Measurements from ENCODE around the gene ABHD15.

Gene ABHD15

DNA sequence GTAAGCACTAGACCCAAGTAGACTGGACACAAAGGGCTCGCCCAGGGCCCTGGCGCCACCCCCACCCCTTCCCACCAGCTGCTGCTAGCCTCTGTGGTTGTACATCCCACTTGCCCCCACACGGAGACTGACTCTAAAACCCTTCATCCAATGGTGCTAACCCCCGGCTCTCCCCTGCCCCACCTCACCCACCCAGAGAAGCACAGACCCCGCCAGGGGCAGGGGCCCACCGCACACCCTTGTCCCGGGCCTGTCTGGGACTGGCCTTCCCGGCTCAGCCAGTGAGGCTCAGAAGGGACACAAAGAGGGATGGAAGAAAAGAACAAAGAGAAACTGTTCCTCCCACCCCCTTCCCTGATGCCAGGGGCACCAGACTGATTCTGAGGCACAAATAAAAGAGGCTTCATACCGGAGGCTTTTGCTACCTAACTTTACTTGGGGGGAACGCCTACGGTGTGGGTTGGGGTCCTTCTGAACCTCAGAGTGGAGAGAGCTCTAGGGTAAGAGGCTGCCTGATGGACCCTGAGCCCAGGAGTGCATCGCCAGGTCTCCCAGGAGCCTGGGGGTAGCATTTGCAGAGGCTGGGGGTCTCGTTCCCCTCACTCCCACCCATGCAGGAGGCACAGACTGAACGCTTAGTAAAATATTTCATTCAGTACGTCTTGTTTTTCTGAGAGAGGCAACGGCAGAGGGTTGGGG, 47.7 kb upstream of the ABHD15 start:
- peaks cover 16% of the 10 kb centered on the region for H3K27me3 ChIP-seq (ENCODE audit: insufficient read depth, low read length)
- no peak overlapping the region for H2BK5ac ChIP-seq (ENCODE audit: low read depth, low read length, poor library complexity)
- H2AFZ ChIP-seq (ENCODE audit: insufficient read depth, low read length, poor library complexity): no peak overlapping the region
- WGBS (ENCODE audit: extremely low coverage, insufficient coverage, insufficient read length): no CpG with 5 or more reads among the region's 16 CpGs
- H3K9ac ChIP-seq (ENCODE audit: low read length): no peak overlapping the region
- H2BK12ac ChIP-seq (ENCODE audit: low read length): no peak overlapping the region
- no peak overlapping the region for H3K4me3 ChIP-seq (ENCODE audit: low read depth, low read length)
- H3K4me2 ChIP-seq (ENCODE audit: low read length): no peak overlapping the region
- no peaks in the 10 kb centered on the region for H3K36me3 ChIP-seq (ENCODE audit: control insufficient read depth in 1 of 2, insufficient read depth in 2 of 2, low read length in 2 of 2)
- H3K23ac ChIP-seq (ENCODE audit: low read length): no peak overlapping the region
- H3K4ac ChIP-seq (ENCODE audit: low read depth, low read length): no peak overlapping the region
- H3K79me2 ChIP-seq (ENCODE audit: control insufficient read depth, insufficient read depth, low read length, poor library complexity): no peaks in the 10 kb centered on the region
- no peak overlapping the region for H3K18ac ChIP-seq (ENCODE audit: low read length)
- H2AK5ac ChIP-seq (ENCODE audit: low read length): no peak overlapping the region
- H3K9me3 ChIP-seq (ENCODE audit: insufficient read depth, low read depth, low read length): peaks cover 16% of the 10 kb centered on the region
- DNase-seq: peak in 1 of 2 donors; percentile 43
- no peak overlapping the region for H4K8ac ChIP-seq (ENCODE audit: low read depth, low read length)
- H3K4me1 ChIP-seq (ENCODE audit: control insufficient read depth in 1 of 2, insufficient read depth in 2 of 2, low read length in 2 of 2): peaks cover 21 to 34% of the 10 kb centered on the region in 2 experiments
- H3K14ac ChIP-seq (ENCODE audit: low read length): no peak overlapping the region
- H4K91ac ChIP-seq (ENCODE audit: low read depth, low read length): no peak overlapping the region
- no peak overlapping the region for H3K27ac ChIP-seq (ENCODE audit: low read depth, low read length)
- peaks cover 6% of the 10 kb centered on the region for H3K79me1 ChIP-seq (ENCODE audit: low read length)
- H4K12ac ChIP-seq (ENCODE audit: low read depth, low read length): no peak overlapping the region
- H2BK120ac ChIP-seq (ENCODE audit: insufficient read depth, low read length, poor library complexity): no peak overlapping the region

DNA sequence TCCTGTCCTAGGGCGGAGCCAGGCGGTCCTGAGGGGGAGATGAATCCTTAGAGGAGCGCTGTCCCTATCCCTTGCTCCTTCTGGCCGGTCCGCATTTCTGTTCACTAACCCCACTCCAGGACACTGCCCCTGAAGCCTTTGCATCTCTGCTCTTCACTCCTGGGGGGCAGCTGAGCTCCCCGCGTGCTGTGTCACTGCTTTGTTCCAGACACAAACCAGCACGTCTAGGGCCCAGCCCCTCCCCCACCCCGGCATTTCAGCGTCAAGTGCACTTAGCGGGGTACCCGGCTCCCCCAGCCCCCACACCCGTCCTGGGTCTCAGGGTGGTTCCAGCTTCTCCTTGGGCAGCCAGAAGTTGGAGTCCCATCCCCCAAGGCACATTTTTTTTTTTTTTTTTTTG, 47.0 kb upstream of the ABHD15 start:
- H3K79me2 ChIP-seq (ENCODE audit: control insufficient read depth, insufficient read depth, low read length, poor library complexity): no peaks in the 10 kb centered on the region
- H3K27ac ChIP-seq (ENCODE audit: low read depth, low read length): no peak overlapping the region
- H3K4ac ChIP-seq (ENCODE audit: low read depth, low read length): no peak overlapping the region
- H4K8ac ChIP-seq (ENCODE audit: low read depth, low read length): no peak overlapping the region
- H2AFZ ChIP-seq (ENCODE audit: insufficient read depth, low read length, poor library complexity): peak overlapping the region; percentile 39
- no CpG with 5 or more reads among the region's 13 CpGs for WGBS (ENCODE audit: extremely low coverage, insufficient coverage, insufficient read length)
- peaks cover 6% of the 10 kb centered on the region for H3K79me1 ChIP-seq (ENCODE audit: low read length)
- H2BK5ac ChIP-seq (ENCODE audit: low read depth, low read length, poor library complexity): no peak overlapping the region
- H3K27me3 ChIP-seq (ENCODE audit: insufficient read depth, low read length): peaks cover 16% of the 10 kb centered on the region
- no peak overlapping the region for H2BK120ac ChIP-seq (ENCODE audit: insufficient read depth, low read length, poor library complexity)
- no peak for DNase-seq
- H3K9ac ChIP-seq (ENCODE audit: low read length): no peak overlapping the region
- H2AK5ac ChIP-seq (ENCODE audit: low read length): no peak overlapping the region
- H4K91ac ChIP-seq (ENCODE audit: low read depth, low read length): no peak overlapping the region
- H3K18ac ChIP-seq (ENCODE audit: low read length): no peak overlapping the region
- no peak overlapping the region for H2BK12ac ChIP-seq (ENCODE audit: low read length)
- no peak overlapping the region for H3K23ac ChIP-seq (ENCODE audit: low read length)
- H3K36me3 ChIP-seq (ENCODE audit: control insufficient read depth in 1 of 2, insufficient read depth in 2 of 2, low read length in 2 of 2): no peaks in the 10 kb centered on the region
- H3K14ac ChIP-seq (ENCODE audit: low read length): peak overlapping the region; percentile 36
- peak overlapping the region; percentile 57 for H3K4me3 ChIP-seq (ENCODE audit: low read depth, low read length)
- peaks cover 16% of the 10 kb centered on the region for H3K9me3 ChIP-seq (ENCODE audit: insufficient read depth, low read depth, low read length)
- H3K4me1 ChIP-seq (ENCODE audit: control insufficient read depth in 1 of 2, insufficient read depth in 2 of 2, low read length in 2 of 2): peaks cover 21 to 30% of the 10 kb centered on the region in 2 experiments
- H4K12ac ChIP-seq (ENCODE audit: low read depth, low read length): no peak overlapping the region
- H3K4me2 ChIP-seq (ENCODE audit: low read length): peak overlapping the region; percentile 66

DNA sequence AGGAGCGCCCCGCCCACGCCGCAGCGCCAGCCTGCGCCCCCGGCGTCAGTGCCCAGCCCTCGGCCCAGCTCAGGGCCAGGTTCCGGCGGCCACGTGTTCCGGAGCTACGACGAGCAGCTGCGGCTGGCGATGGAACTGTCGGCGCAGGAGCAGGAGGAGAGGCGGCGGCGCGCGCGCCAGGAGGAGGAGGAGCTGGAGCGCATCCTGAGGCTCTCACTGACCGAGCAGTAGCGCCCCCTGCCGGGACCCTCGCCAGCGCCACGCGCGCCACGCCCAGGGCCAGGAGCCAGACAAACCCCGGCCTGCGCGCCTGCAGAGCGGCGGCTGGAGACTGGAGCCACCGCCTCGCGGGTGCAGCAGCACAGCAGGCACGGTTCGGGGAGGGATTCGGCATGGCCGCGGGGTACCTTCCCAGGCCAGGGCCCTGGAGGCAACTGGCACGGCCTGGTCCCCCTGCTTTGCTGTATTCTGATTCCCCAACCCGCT, 46.6 kb upstream of the ABHD15 start:
- no peak overlapping the region for H4K91ac ChIP-seq (ENCODE audit: low read depth, low read length)
- H4K12ac ChIP-seq (ENCODE audit: low read depth, low read length): peak overlapping the region; percentile 19
- peak overlapping the region; percentile 66 for H3K4me2 ChIP-seq (ENCODE audit: low read length)
- peaks cover 21 to 30% of the 10 kb centered on the region in 2 experiments for H3K4me1 ChIP-seq (ENCODE audit: control insufficient read depth in 1 of 2, insufficient read depth in 2 of 2, low read length in 2 of 2)
- H2AK5ac ChIP-seq (ENCODE audit: low read length): no peak overlapping the region
- H3K79me1 ChIP-seq (ENCODE audit: low read length): peaks cover 6% of the 10 kb centered on the region
- peaks cover 16% of the 10 kb centered on the region for H3K27me3 ChIP-seq (ENCODE audit: insufficient read depth, low read length)
- H2AFZ ChIP-seq (ENCODE audit: insufficient read depth, low read length, poor library complexity): peak overlapping the region; percentile 39
- H3K36me3 ChIP-seq (ENCODE audit: control insufficient read depth in 1 of 2, insufficient read depth in 2 of 2, low read length in 2 of 2): no peaks in the 10 kb centered on the region
- no peak overlapping the region for H3K27ac ChIP-seq (ENCODE audit: low read depth, low read length)
- no peak overlapping the region for H2BK5ac ChIP-seq (ENCODE audit: low read depth, low read length, poor library complexity)
- H3K9ac ChIP-seq (ENCODE audit: low read length): no peak overlapping the region
- no peak overlapping the region for H2BK120ac ChIP-seq (ENCODE audit: insufficient read depth, low read length, poor library complexity)
- H3K18ac ChIP-seq (ENCODE audit: low read length): no peak overlapping the region
- H3K4ac ChIP-seq (ENCODE audit: low read depth, low read length): no peak overlapping the region
- no peak overlapping the region for H3K23ac ChIP-seq (ENCODE audit: low read length)
- H3K4me3 ChIP-seq (ENCODE audit: low read depth, low read length): peak overlapping the region; percentile 57
- H3K79me2 ChIP-seq (ENCODE audit: control insufficient read depth, insufficient read depth, low read length, poor library complexity): no peaks in the 10 kb centered on the region
- H2BK12ac ChIP-seq (ENCODE audit: low read length): no peak overlapping the region
- WGBS (ENCODE audit: extremely low coverage, insufficient coverage, insufficient read length): no CpG with 5 or more reads among the region's 50 CpGs
- H3K9me3 ChIP-seq (ENCODE audit: insufficient read depth, low read depth, low read length): peaks cover 16% of the 10 kb centered on the region
- peak overlapping the region; percentile 39 for H4K8ac ChIP-seq (ENCODE audit: low read depth, low read length)
- peak overlapping the region; percentile 36 for H3K14ac ChIP-seq (ENCODE audit: low read length)
- DNase-seq: peak; percentile 98 to 99

DNA sequence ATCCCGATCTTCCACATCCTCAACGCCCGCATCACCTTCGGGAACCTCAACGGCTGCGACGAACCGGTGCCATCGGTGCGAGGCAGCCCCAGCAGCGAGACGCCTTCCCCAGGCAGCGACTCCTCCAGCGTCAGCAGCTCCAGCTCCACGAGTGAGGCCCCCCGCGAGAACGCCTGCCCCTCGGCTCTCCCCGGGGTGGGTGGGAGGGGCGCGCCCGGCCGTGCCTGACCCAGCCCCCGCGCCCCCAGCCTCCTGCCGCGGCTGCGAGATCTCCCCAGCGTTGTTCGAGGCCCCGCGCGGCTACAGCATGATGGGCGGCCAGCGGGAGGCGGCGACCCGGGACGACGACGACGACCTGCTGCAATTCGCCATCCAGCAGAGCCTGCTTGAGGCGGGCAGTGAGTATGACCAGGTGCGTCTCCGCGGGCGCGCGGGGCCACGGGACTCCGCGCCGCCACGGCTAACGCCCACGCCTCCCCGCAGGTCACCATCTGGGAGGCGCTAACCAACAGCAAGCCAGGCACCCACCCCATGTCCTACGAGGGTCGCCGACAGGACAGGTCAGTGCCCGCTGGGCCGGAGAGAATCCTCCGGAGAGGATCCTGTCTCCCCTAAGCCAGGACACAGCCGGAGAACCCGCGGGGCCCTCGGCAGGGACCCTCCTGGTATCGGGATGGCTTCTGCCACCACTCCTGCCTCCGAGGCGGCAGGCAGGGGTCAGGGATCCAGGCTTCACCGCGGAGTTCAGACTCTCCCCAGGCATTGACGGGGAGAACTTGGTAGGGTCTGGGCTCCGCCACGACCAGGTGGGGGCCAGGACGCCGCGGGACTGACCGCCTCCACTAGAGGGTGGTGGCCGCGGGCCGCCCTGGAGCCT, 45.8 kb upstream of the ABHD15 start:
- peak in 1 of 2 donors; percentile 71 for DNase-seq
- H3K4me2 ChIP-seq (ENCODE audit: low read length): peak overlapping the region; percentile 66
- no CpG with 5 or more reads among the region's 85 CpGs for WGBS (ENCODE audit: extremely low coverage, insufficient coverage, insufficient read length)
- no peaks in the 10 kb centered on the region for H3K36me3 ChIP-seq (ENCODE audit: control insufficient read depth in 1 of 2, insufficient read depth in 2 of 2, low read length in 2 of 2)
- no peak overlapping the region for H3K4ac ChIP-seq (ENCODE audit: low read depth, low read length)
- no peak overlapping the region for H2BK120ac ChIP-seq (ENCODE audit: insufficient read depth, low read length, poor library complexity)
- no peak overlapping the region for H3K14ac ChIP-seq (ENCODE audit: low read length)
- no peak overlapping the region for H4K12ac ChIP-seq (ENCODE audit: low read depth, low read length)
- H3K27me3 ChIP-seq (ENCODE audit: insufficient read depth, low read length): peaks cover 16% of the 10 kb centered on the region
- H3K23ac ChIP-seq (ENCODE audit: low read length): no peak overlapping the region
- H4K91ac ChIP-seq (ENCODE audit: low read depth, low read length): no peak overlapping the region
- H3K4me3 ChIP-seq (ENCODE audit: low read depth, low read length): no peak overlapping the region
- H3K79me1 ChIP-seq (ENCODE audit: low read length): peaks cover 2% of the 10 kb centered on the region
- H3K4me1 ChIP-seq (ENCODE audit: control insufficient read depth in 1 of 2, insufficient read depth in 2 of 2, low read length in 2 of 2): peaks cover 15 to 24% of the 10 kb centered on the region in 2 experiments
- no peak overlapping the region for H2AFZ ChIP-seq (ENCODE audit: insufficient read depth, low read length, poor library complexity)
- no peak overlapping the region for H2BK12ac ChIP-seq (ENCODE audit: low read length)
- H4K8ac ChIP-seq (ENCODE audit: low read depth, low read length): no peak overlapping the region
- H3K79me2 ChIP-seq (ENCODE audit: control insufficient read depth, insufficient read depth, low read length, poor library complexity): no peaks in the 10 kb centered on the region
- H2AK5ac ChIP-seq (ENCODE audit: low read length): no peak overlapping the region
- H2BK5ac ChIP-seq (ENCODE audit: low read depth, low read length, poor library complexity): no peak overlapping the region
- H3K9me3 ChIP-seq (ENCODE audit: insufficient read depth, low read depth, low read length): peaks cover 16% of the 10 kb centered on the region
- H3K9ac ChIP-seq (ENCODE audit: low read length): no peak overlapping the region
- H3K18ac ChIP-seq (ENCODE audit: low read length): no peak overlapping the region
- H3K27ac ChIP-seq (ENCODE audit: low read depth, low read length): no peak overlapping the region
